Esophagus mucosa (tissue), 1 donor: ENCODE results near the gene ARHGEF38. TPM values are rescaled to one million over a fixed set of nuclear protein-coding genes. Genes with fewer than 3 reads are reported as not detected.
A peak's percentile ranks its signal among the peaks of the same experiment; 100 is the strongest.

Source experiments
- ATAC-seq: fragments of 200-7000 bp; cut with Tn5 transposase; one replicate; pipeline ENCODE4 v1.9.1; 2020
- total RNA-seq: library from RNA; stranded (reverse); gene quantifications from one replicate; pipeline ENCODE4 v1.2.4, GENCODE V29; 2023
- donor health status: DM: yes; HTN: yes; CAD: no.

ARHGEF38 gene, protein sequence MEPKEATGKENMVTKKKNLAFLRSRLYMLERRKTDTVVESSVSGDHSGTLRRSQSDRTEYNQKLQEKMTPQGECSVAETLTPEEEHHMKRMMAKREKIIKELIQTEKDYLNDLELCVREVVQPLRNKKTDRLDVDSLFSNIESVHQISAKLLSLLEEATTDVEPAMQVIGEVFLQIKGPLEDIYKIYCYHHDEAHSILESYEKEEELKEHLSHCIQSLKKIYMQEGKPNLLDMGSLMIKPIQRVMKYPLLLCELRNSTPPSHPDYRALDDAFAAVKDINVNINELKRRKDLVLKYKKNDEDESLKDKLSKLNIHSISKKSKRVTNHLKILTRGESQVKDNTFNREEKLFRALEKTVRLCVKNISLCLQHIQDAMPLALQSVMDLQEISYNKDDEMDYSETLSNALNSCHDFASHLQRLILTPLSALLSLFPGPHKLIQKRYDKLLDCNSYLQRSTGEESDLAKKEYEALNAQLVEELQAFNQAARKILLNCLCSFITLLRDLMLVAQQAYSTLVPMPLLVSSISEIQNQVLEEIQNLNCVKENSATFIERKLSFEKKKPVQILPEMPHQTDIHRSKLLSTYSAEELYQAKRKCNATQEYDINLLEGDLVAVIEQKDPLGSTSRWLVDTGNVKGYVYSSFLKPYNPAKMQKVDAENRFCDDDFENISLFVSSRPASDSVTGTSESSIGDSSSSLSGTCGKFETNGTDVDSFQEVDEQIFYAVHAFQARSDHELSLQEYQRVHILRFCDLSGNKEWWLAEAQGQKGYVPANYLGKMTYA
- 0.32 TPM for total RNA-seq

DNA sequence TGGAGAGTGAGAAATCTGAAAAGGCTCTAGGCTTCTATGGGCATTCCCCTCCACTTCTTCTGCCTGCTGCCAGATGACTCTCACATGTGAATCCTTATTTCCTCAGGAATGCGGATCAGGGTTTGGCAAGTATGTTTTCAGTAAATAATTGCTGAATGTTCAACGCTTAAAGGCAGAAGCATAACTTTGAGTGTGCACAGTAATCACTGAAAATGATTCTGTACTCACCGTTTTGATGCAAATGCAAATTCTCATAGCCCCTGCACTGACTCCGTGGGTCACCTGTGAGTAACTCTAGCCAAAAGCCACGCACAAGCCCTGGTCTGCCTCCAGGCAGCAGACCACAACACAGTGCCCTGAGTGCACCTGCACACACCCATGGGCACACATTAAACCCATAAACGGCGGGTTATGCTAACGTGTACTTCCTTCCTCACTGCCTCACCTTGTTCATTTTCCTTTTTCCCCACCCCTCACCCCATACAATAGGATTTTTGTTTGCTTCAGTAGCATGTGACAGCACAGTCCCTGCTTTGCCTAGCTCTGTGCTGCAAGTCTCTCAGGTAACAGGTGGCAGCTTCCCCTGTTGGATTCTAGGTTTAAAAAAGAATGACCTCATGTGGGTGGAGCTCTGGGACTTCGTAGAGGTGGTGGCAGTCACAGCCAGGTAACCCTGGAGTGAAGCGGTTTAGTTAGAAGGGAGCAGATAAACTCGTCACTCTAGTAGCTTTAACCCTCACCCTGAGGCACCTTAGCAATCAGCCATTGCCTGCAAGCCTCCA lies at the start of gene ARHGEF38:
ARHGEF38 (plus strand) TSS at position 656 of the 782 bp plus-strand sequence. CDS start 146 bp downstream, outside the sequence.
- ATAC-seq = peak; percentile 94

DNA sequence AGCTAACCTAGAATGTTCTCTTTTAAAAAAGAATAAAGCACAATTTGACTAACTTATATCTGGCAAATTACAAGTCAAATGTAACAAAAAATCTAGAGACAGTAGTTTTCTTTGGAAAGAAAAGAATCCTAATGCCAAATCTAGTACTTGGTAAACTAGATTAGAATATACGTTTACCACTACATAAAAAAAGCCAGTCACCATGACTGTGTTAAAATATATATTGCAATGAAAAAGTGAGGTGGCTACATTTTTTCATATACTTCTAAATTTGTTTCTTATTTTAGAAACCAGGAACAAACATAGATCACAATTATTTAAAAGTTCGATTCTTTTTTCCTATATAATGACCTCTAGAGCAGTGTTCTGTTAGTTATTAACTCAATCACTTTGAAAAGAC lies 48.9 kb upstream of the ARHGEF38 start:
- no peak for ATAC-seq

DNA sequence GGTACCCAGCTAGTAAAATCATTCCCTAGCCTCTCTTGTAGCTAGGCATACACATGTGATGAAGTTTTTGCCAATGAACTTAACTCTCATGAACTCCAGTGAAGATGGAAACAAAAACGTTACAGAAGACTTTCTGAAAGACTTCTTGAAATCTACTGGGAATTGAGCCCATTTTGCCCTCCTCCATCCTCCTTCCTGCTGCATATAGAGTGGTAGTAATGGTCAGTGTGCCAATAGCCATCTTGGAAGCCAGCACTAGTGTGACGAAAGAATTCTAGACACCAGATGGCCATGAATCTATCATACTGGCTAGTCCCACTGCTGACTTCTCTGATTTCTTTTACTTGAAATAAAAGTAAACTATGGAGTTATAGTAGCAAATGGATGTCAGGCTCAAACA lies 47.7 kb upstream of the ARHGEF38 start:
- no peak for ATAC-seq

DNA sequence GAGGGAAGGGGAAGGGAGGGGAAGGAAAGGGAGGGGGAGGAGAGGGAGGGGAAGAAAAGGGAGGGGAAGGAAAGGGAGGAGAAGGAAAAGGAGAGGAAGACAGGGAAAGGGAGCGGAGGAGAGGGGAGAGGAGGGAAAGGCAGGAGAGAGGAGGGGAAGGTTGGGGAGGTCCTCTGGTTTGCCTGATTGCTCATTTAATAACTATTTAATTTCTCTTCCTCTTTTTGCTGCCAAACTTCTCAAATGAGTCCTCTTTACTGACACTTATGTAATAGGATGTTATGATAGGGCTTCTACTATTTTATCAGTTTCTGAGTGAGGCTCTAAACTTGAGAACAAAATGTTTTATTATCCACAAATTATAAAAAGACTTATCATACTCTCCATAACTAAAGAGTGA lies 43.1 kb upstream of the ARHGEF38 start:
- no peak for ATAC-seq

DNA sequence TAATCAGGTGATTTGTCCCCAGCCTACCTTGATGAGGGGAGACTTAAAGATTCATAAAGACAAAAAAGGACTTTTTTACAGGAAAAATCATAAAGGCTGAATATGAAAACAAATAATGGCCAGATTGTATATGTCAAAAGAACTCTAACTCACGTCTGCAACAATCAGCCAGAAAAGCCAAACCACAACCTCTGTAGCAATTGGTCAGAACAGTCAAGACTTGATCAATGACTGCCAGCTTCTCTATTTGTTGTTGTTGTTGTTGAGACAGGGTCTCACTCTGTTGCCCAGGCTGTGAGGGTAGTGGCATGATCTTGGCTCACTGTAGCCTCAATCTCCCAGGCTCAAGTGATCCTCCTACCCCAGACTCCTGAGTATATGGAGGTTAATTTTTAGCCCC lies 42.7 kb upstream of the ARHGEF38 start:
- no peak for ATAC-seq

DNA sequence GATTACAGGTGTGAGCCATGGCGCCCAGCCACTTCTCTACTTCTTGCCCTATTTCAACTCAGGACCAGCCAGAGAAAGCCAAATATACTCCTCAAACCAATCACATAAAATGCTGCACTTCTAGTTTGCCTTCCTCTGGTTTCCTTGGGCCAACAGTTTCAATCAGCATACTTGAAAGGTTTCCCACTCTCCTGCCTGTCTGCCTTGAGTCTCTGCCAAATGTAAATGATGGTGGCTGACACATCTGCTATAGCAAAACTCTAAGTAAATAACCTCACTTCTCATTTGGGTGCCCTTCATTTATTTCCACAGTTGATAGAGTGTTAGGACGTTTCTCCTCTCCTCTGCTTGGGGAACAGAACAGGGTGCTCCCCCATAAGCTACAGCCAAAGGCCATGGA lies 42.2 kb upstream of the ARHGEF38 start:
- ATAC-seq = no peak

DNA sequence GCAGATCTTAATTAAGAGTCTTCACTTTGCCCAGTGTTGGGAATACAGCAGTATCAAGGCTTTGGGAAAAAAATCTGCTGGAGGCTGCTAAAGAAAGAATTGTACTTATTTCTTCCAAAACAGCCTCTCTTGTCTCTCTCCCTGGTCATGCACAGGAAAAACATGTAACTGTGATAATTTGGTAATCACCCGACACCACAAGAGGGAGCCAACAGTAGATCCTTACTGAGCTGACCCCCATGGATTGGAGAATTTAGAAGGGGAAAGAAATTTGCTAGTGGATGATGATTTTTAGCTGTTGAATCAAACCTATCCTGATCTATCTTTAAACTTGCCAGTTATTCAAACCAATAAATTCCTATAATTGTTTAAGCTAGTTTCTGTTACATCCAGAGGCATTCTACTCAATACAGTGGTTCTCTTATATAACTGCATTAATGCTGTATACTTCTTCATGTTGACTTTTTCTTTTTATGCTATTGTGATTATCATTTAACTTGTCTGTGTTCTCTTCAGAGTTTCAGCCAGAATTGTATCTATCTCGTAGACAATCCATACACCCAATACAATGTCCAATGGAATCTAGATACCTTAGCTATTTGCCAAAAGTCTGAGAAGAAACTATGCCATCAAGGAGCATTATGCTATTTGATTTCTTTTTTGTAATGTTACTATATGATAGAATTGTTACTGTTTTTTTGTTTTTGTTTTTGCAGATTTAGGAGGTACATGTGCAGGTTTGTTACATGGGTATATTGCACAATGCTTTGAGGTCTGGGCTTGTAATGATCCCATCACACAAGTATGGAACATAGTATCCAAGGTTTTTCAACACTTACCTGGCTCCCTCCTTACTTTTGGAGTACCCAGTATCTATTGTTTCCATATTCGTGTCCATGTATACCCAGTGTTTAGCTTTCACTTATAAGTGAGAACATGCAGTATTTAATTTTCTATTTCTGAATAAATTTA lies 31.3 kb upstream of the ARHGEF38 start:
- ATAC-seq = peak; percentile 47

DNA sequence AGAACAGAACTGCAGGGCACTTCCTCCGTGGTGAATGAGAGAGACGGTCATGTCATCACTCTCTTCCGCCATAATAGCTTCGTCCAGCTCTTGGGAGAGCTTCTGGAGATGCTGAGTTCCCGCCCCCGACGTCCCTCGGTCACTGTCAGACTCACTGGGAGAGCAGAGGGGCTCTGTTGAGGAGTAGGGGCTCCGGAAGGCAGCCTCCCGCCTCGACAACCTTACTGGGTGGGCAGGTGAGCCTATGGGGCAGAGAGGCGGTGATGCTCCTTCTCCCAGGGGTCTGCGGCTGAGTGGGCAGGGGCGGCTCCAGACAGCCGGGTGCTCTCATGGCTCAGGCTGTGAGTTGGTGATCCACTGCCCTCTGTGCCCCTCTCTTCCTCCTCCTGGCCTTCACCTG lies 25.8 kb upstream of the ARHGEF38 start:
- no peak for ATAC-seq

DNA sequence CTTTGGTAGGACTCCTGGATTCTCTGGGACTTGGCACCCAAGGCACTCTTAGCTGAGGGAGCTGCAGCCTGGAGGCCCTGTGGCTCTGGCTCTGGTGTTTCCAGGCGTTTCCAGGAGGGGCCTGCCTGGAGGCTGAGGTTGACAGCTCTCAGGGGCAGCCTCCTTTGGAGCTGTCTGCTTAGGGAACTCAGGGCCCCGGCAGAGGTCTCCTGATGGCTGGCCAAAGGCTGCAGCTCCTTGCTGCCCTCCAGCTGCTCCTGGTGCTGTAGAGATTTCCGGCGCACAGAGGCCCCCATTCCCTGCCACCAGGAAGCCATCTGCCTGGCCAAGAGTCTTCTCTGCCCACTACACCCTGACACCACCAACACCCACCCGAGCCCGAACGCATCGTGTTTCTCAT lies 25.3 kb upstream of the ARHGEF38 start:
- no peak for ATAC-seq

DNA sequence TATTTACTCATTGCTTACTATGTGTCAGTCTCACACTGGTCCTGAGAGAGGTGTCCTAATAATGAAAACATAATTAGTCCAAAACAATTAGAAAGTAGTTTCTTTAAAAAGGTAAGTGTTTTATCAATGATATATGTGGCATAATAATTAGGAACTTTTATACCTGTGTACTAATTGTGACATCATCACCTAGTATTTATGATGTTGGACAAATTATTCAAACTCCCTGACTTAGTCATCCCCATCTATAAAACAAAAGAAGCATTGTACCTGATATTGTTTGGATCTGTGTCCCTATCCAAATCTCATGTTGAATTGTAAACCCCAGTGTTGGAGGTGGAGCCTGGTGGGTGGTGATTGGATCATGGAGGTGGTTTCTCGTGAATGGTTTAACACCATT lies 15.8 kb upstream of the ARHGEF38 start:
- no peak for ATAC-seq

DNA sequence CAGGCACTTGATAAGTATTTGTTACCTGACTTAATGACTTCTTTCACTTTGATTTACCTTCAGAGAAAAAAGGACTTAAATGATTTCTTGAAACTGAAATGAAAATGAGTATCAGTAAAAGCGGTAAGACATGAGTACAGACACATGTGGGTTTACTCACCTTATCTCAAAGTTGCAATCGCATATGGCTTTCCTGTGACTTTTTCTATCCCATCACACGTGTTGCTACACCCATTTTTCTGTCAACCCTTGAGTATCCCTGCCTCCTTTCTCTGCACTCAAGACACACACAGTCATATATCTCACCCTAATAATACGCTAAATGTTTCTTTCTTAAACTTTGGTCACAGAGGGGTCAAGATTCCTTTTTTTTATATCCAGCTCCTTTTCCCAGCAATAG lies 11.0 kb upstream of the ARHGEF38 start:
- ATAC-seq = no peak

DNA sequence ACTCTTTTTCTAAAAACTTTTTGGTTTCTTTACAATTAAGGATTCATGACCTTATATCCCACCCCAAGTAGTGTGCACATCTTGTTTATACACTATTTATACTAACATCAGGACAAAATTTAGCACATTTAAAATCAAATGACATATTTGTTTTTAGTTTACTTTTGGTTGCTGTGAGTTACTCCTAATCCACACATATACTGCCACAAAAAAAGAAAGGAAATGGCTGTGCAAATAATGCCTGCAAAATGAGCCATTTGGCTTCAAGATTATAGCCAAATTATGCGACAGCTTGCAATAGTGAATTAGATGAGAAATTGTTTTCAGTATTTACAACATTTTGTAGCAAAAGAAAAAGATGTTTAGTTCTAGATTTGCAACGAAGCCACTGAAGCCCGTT lies 10.4 kb upstream of the ARHGEF38 start:
- ATAC-seq = no peak

DNA sequence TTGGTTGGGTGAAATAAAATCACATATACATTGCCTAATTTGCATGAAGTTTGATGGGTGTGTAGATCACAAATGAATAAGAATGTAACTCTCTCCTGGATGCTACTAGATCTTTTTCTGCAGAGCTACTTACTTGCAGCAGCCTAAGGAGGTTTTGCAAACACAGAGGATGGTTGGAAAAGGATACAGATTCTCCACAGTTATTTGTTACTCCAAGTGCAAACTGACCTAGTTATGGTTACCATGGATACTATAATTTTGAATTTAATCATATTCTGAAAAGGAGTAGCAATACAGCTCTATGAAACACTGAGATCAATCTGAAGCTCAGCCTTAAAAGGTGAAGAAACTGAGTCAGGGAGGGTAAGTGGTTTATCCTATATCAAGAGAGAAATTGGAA lies 9.1 kb upstream of the ARHGEF38 start:
- ATAC-seq = no peak

DNA sequence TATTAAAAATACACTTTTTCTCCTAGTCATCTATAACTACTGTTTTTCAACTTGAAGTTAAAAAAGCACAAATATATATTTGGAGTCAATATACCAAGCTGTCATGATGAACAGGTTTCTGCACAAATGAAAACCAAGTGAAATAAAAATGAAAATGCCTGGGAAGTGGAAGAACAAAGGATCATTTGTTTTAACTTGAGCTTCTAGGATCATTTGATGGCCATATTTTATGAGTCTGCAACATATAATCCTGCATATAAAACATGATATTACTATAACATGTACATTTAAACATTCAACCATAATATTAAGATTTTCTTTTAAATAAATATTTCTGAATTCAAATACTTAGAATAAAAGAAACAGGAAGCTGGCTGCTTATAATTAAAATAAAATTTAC lies 8.5 kb upstream of the ARHGEF38 start:
- ATAC-seq = no peak

DNA sequence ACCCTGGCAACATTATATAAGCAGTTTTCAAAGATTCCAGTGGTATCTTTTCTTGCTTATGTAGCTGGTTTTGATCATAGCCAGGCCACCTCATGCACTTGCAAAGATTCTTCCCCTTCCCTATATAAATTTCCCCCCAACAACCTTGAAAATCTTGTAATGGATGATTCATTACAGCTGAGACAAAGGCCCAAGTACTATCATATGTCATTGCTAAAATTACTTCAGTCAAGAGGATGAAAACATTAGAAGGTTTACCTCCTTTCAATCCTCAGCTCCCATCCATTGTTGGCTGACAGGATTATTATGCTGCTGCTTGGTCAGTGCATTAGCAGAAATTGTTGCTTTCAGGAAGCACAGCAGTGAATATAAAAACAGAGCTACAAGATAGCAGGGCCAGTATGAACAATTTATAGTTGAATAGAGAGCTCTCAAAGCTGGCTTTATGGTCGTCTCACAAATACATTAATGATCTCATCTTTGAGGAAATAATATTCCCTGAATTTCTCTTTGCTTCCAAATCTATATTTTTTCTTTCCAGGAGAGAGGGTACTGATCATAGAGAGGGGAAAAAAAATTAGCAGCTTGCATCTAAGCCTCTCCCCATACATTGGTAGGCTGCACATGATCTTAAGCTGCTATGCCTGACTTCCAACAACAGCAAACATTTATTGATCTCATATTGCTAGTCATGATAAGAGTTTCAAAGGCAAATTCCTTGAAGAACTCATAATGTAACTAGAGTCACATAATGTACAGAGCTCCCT lies 7.7 kb upstream of the ARHGEF38 start:
- ATAC-seq = no peak

DNA sequence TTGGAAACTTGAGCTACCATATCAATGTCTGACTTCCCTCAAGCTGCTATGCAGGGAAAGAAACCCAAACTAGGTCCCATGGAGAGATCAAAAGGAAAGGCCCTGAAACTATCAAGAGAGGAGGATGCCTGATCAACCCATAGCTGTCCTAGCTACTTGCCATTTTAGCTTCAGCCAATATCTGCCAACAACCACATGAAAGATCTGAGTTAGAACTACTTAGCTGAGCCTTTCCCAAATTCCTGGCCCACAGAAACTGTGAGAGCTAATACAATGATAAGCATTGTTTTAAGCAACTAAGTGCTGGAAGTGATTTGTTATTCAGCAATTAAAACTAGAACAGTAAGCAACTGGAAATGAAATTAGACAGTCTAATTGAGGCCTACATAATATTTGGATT lies 6.3 kb upstream of the ARHGEF38 start:
- no peak for ATAC-seq

DNA sequence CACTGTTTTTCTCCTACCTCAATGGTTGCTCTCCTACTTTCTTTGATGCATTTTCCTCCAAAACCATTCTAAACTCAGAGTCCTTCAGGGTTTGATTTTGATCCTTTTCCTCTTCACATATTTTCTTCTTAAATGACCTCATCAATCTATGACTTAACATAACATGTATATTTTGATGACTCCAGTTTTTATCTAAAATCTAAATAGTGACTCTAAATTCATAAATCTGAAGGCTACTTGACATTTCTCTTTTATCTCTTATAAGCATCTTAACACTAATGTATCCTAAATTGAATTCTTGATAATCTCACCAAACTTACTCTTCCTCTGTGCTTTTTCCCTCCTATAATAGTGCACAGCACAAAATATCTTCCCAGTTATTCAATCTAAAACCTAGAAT lies 4.7 kb upstream of the ARHGEF38 start:
- no peak for ATAC-seq

DNA sequence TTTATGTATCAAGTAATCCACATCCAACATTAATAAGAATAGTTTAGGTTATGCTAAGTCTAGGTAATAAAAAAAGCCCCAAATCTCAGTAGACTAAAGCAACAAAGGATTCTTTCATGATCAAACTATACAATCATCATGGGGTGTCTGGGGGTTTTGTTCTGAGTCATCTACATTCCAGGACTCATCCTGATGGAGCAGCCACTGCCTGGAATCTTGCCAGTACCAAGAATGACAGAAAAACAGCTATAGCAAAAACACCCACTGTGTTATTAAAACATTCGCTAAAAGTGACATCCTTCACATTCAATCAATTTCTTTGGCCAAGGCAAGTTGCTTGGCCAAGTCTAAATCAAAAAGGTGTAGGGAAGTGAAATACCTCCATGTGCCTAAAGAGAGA lies 3.9 kb upstream of the ARHGEF38 start:
- ATAC-seq = no peak

DNA sequence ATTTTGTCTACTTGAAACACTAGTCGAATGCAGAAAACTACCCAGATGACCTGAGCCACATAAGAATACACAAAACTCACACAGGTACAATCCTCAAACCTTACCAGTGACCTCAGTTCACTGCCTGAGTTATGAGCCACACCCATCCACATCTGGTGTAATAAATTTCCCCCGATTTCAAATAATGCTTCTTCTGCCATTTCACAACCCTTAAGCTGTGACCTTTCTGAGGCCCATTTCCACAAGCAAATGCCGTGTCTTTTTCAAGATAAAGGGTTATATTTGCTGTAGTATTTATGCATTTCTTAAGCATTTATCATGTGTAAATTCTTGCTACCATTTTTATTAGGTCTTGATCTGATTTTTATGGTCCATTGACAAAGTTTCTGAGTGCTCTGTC lies 1.8 kb upstream of the ARHGEF38 start:
- ATAC-seq = no peak

DNA sequence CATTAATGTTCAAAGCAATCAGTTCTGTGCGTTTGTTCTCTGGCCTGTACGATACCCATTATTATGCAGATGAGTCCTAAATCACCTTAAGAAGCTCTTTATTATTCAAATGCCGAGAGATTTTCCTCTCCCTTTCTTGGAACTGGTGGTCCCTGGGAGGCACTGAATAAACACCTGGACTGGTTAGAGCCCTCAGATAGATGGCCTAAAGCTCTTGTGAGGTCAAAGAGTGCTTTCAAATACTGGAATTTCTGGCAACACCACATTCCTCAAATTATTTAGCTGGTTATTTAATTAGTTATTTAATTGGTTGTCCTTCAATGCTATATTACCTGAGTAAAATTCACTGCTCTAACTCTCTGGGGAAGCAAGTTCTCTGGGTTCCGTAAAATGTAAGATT lies 3.0 kb downstream of the ARHGEF38 start:
- ATAC-seq = no peak

DNA sequence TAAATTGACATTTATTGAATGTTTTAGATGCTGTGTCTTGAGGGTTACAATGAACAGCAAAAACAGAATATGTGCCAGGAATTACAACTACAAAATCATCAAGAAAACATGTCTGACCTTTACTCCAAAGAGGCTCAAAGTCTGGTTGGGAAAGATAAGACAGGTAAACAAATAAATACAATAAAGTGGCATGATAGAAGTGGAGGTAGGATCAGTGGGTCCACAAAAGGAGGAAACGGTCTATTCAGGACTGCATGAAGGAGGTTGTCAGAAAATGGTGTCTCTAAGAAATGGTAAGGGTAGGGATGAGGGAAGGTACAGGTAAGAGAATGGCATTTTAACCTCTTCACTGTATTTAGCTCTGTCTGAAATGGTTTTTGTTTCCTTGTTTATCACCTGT lies 3.8 kb downstream of the ARHGEF38 start:
- no peak for ATAC-seq
